ENCODE data around the gene LENG8.
"Not testable (repeated sequence)": the region's sequence is repeated elsewhere in the genome, so short reads cannot be mapped to it uniquely, and the experiment has no call there.

The LENG8 gene

GRCh38 chr19:54446349-54446748 is 2.6 kb upstream of the LENG8 start:
- not testable (repeated sequence) for DNase-seq

DNA sequence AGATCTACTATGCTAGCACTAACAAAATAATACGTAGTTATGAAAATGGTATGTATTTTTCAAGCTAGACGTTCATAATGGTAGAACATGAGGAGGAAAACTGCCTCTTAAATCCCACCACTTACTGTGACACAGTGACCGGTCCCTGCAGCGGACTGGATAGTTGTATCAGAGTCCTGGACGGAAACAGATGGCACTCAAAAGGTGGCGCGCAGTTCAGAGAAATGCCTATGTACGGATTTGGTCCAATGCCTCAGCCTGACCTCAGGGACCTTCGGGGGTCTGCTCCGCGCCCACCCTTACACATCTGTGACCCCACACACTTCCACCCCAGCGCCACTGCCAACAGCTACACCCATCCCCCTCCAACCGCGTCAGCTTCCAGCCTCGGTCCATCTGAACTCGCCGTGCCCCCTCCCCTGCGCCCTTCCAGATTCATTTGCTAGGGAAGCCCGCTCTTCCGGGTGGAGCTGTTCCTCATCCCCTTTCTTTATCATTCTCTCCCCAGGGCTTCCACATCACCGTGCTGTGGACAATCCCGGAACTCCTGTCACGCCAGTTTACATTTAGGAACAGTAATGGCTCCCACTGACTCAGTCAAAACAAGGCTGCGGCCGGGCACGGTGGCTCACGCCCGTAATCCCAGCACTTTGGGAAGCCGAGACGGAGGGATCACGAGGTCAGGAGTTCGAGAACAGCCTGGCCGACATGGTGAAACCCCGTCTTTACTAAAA is 792 bp upstream of the LENG8 start:
- peak; percentile 24 to 44 for DNase-seq

DNA sequence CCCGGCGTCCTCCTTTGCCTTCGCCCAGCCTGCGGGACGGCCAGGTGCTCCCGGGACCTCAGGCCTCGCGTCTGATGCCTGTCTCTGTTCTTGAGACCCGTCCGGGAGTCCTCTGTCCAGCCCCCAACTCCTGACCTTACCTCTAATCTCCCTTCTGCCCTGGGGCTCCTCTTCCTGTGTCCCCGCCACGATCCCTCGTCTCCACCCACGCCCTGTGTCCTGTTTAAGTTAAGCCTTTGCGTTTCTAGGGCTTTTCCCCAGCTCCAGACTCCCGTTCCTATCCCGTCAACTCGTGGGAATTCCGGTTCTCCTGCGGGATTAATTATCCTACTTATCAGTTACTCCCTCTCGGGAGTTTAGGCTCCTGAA is 686 bp downstream of the LENG8 start:
- DNase-seq, result no peak

- DNase-seq, result no peak
Observed at GRCh38 chr19:54451331-54451871, 2.4 kb downstream of the LENG8 start.

DNA sequence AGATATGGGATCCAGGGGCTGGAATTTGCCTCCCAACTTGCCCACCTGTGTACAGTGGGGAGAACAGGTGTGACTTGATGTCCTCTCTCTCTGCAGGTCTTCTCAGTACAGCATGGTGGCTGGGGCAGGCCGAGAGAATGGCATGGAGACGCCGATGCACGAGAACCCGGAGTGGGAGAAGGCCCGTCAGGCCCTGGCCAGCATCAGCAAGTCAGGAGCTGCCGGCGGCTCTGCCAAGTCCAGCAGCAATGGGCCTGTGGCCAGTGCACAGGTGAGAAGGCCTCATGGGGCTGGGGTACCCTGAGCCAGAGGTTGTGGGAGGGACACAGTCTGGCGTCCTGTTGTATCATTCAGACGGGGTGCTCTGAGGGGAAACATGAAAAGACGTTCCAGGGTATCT is 3.0 kb downstream of the LENG8 start:
- DNase-seq, result no peak

DNA sequence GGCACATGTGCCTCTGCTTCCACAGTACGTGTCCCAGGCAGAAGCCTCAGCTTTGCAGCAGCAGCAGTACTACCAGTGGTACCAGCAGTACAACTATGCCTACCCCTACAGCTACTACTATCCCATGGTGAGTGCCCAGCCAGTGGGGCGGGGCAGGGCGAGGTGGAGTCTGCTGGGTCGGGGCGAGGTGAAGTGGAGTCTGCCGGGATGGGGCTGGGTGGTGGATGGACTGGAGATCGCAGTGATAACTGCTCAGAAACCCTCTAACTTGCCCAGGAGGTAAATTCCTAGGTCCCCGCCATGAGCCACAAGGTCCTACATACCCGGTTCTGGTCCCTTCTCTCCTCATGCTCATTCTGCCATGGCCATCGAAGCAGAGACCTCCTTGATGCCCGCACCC is 3.6 kb downstream of the LENG8 start:
- no peak for DNase-seq

DNA sequence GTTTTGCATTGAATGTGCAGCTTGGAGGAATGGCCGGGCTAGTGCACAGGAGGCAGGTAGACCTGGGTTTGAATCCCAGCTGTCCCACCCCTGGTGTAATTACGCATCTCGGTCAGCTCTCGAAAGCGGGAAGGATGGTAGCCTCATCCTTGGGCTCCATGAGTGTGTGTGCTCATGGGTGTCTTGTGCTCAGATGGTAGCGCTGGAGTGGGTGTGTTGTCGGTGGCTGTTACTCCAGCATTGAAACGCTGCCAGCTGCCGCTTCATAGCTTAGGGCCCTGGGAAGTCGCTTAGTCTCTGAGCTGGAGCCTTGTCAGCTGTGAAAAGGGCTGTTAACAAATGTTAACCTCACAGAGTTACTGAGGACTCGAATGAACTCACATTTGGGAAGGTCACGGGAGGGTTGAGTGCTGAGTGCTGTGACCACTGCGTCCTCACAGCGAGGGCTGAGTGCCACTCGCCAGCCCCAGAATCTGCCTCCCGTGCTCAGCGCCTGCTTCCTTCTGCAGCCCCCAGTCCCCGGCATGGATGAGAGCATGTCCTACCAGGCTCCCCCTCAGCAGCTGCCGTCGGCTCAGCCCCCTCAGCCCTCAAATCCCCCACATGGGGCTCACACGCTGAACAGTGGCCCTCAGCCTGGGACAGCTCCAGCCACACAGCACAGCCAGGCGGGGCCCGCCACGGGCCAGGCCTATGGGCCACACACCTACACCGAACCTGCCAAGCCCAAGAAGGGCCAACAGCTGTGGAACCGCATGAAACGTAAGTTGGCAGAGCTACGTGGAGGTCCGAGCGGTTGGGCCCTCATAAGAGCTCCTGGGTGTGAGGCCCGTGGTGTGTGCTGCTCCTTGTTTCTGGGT is 5.2 kb downstream of the LENG8 start:
- no peak for DNase-seq

- DNase-seq, result no peak
Observed at GRCh38 chr19:54454781-54455675, 6.0 kb downstream of the LENG8 start.

DNA sequence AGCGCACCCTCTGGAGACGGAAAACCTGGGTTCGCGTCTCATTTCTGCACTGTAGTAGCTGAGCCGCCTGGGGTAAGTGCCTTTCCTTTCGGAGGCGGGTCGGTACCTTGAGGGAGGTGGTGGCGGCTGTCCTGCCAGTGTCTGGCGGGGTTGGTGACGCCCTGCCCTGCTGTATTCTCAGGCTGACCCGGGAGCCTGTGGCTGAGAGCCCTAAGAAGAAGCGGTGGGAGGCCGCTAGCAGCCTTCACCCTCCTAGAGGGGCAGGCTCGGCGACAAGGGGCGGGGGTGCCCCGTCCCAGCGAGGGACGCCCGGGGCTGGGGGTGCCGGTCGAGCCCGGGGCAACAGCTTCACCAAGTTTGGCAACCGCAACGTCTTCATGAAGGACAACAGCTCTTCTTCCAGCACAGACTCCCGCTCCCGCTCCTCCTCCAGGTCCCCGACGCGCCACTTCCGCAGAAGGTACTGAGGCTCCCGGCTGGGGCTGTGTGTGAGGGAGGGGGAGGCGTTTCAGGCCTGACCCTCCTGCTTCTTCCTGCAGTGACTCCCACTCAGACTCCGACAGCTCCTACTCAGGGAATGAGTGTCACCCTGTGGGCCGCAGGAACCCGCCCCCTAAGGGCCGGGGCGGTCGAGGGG is 6.9 kb downstream of the LENG8 start:
- DNase-seq, result no peak

- no peak for DNase-seq
Observed at GRCh38 chr19:54456423-54457373, 7.7 kb downstream of the LENG8 start.

DNA sequence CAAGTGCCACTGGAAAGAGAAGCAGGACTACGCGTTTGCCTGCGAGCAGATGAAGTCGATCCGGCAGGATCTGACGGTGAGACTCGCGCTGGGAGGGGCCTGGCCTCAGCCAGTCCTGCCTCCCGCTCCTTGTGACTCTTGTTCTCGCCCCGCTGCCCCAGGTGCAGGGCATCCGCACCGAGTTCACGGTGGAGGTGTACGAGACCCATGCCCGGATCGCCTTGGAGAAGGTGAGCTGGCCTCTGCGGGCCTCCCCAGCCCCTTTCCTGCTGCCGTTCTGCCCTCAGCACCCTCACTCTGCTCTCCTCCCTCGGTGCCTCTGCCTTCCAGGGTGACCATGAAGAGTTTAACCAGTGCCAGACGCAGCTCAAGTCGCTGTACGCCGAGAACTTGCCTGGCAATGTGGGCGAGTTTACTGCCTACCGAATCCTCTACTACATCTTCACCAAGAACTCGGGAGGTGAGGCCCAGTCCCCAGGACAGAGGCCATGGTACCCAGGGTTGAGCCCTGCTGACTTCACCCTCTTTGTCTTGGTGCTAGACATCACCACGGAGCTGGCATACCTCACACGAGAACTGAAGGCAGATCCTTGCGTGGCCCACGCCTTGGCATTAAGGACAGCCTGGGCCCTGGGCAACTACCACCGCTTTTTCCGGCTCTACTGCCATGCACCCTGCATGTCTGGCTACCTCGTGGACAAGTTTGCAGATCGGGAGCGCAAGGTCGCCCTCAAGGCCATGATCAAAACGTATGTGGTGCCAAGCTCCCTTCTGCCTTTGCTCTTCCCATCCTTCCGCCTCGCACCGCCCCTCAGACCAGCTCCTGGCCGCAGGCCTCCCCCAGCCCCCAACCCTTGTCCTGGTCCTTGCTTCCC is 9.0 kb downstream of the LENG8 start:
- DNase-seq, result no peak

DNA sequence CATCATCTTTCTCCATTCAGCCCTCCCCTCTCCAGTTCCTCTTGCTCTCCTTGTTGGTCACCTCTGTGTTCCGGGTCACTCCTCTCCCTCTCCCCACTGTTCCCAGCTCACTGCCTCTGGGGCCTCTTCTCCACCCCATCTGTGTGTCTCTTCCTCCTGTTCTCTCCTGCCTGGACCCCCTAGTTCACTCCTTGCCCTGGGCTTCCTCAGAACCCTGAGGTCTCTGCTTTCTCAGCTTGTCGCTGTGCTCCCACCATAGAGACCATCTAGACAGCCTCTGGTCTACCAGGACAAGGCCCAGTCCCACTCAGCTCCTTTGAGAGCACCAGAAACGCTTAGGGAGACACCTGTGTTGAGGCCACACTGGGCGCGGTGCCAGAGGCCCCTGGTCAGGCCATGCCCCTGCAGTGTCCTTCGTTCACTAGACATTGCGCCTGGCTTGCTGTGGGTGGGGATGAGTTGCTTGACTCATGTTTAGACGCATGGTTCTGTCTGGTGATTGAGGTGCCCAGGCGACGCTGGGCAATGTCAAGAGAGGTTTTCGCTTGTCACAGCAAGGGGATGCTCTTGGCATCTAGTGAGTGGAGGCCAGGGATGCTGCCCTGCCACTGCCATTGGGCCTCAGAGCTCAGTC is 9.8 kb downstream of the LENG8 start:
- DNase-seq, result no peak

- DNase-seq, result no peak
Observed at GRCh38 chr19:54459282-54460229, 10.6 kb downstream of the LENG8 start.

- DNase-seq, result no peak
Observed at GRCh38 chr19:54460230-54461005, 11.4 kb downstream of the LENG8 start.

GRCh38 chr19:54461210-54461609 is 12.2 kb downstream of the LENG8 start:
- DNase-seq, result no peak

DNA sequence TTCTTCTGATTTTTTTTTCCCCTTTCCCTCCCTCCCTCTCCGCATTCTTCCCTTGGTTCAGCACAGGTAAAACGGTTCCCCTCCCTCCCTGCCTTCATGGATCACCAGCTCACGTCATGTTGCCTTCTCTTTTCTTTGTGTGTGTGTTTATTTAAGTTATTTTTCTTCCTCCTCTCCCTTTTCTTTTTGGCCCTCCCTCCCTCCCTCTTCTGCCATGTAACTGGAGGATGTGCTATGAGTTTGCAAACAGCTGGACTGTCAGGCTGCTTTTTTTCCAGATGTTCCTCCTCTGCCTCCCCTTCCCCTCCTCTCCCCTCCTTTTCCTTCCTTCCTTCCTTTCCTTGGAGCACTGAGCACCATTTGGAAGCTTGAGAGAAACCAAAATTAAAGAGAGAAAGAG is 12.6 kb downstream of the LENG8 start:
- DNase-seq, result no peak

GRCh38 chr19:54462047-54462654 is 13.2 kb downstream of the LENG8 start:
- DNase-seq, result no peak
